Mesenchymal stem cell (in vitro differentiated cells and primary cell): ENCODE results near the gene SDK2.

Experiments used
- DNase-seq: peaks from one replicate; pipeline ENCODE4 v3.0.0-alpha.2; 2013
- H2AFZ ChIP-seq: one replicate; pipeline ENCODE4 v1.6.1; 2013; ENCODE audit warnings: low read depth, mild to moderate bottlenecking, control low read depth, inconsistent platforms, low read length, moderate library complexity
- H2AK5ac ChIP-seq: 2 replicates; pipeline ENCODE4 v1.6.1; 2013; ENCODE audit warnings: low read length, moderate library complexity, mild to moderate bottlenecking, inconsistent platforms; ENCODE audit not compliant: severe bottlenecking
- H2BK120ac ChIP-seq: one replicate; pipeline ENCODE4 v1.6.1; 2013; ENCODE audit warnings: low read depth, mild to moderate bottlenecking, inconsistent platforms, low read length, moderate library complexity
- H2BK12ac ChIP-seq, 2 experiments: one replicate each; pipeline ENCODE4 v1.6.1; 2013; ENCODE audit warnings: inconsistent platforms in 2 of 2, low read length in 2 of 2, mild to moderate bottlenecking in 2 of 2, moderate library complexity in 2 of 2, control low read depth in 1 of 2
- H2BK15ac ChIP-seq: one replicate; pipeline ENCODE4 v1.6.1; 2013; ENCODE audit warnings: mild to moderate bottlenecking, low read depth, inconsistent platforms; ENCODE audit not compliant: poor library complexity, severe bottlenecking
- H2BK5ac ChIP-seq: 2 replicates; pipeline ENCODE4 v1.6.1; 2013; ENCODE audit warnings: low read depth, mild to moderate bottlenecking, low read length, control low read depth, inconsistent platforms; ENCODE audit not compliant: poor library complexity, severe bottlenecking
- H3K14ac ChIP-seq, 2 experiments: one replicate each; pipeline ENCODE4 v1.6.1; 2013; ENCODE audit warnings: inconsistent platforms in 2 of 2, low read length in 2 of 2, control low read depth in 1 of 2, mild to moderate bottlenecking in 1 of 2, moderate library complexity in 1 of 2
- H3K18ac ChIP-seq, 2 experiments: one replicate each; pipeline ENCODE4 v1.6.1; 2013; ENCODE audit warnings: inconsistent platforms in 2 of 2, low read length in 2 of 2, control low read depth in 1 of 2, low read depth in 1 of 2, mild to moderate bottlenecking in 1 of 2
- H3K23ac ChIP-seq, 2 experiments: one replicate each; pipeline ENCODE4 v1.6.1; 2013; ENCODE audit warnings: inconsistent platforms in 2 of 2, low read length in 2 of 2, mild to moderate bottlenecking in 2 of 2, moderate library complexity in 2 of 2, control low read depth in 1 of 2
- H3K27ac ChIP-seq: 2 replicates; pipeline ENCODE4 v1.5.1; 2013; ENCODE audit warnings: mild to moderate bottlenecking, moderate library complexity, low read length, control low read depth, inconsistent platforms; ENCODE audit not compliant: poor library complexity, severe bottlenecking
- H3K27me3 ChIP-seq, 2 experiments: 2 replicates each; pipeline versions ENCODE4 v1.6.1 to v1.7.0; 2013; ENCODE audit warnings: low read length in 2 of 2, mild to moderate bottlenecking in 2 of 2, moderate library complexity in 2 of 2, control low read depth in 1 of 2, inconsistent platforms in 1 of 2; ENCODE audit not compliant: control insufficient read depth in 1 of 2, insufficient read depth in 1 of 2
- H3K36me3 ChIP-seq, 2 experiments: 2 replicates each; pipeline versions ENCODE4 v1.6.1 to v1.7.0; 2013; ENCODE audit warnings: low read length in 2 of 2, control low read depth in 1 of 2, inconsistent platforms in 1 of 2, low read depth in 1 of 2, mild to moderate bottlenecking in 1 of 2; ENCODE audit not compliant: insufficient read depth in 2 of 2, control insufficient read depth in 1 of 2
- H3K4ac ChIP-seq, 2 experiments: one replicate each; pipeline ENCODE4 v1.6.1; 2013; ENCODE audit warnings: inconsistent platforms in 2 of 2, low read length in 2 of 2, mild to moderate bottlenecking in 2 of 2, moderate library complexity in 2 of 2, control low read depth in 1 of 2, low read depth in 1 of 2
- H3K4me1 ChIP-seq: 2 replicates; pipeline ENCODE4 v1.6.1; 2013; ENCODE audit warnings: low read depth, low read length, control low read depth; ENCODE audit not compliant: control insufficient read depth, insufficient read depth
- H3K4me2 ChIP-seq: 2 replicates; pipeline ENCODE4 v1.6.1; 2013; ENCODE audit warnings: low read length, mild to moderate bottlenecking, inconsistent platforms; ENCODE audit not compliant: poor library complexity, severe bottlenecking
- H3K4me3 ChIP-seq, 2 experiments: 2 replicates each; pipeline versions ENCODE4 v1.5.1 to v1.7.0; 2013; ENCODE audit warnings: low read length in 2 of 2, mild to moderate bottlenecking in 2 of 2, control low read depth in 1 of 2, low read depth in 1 of 2; ENCODE audit not compliant: insufficient read depth in 1 of 2
- H3K79me1 ChIP-seq: replicated peaks from 2 replicates; pipeline ENCODE4 v1.6.1; 2013; ENCODE audit warnings: mild to moderate bottlenecking, control low read depth, low read length, inconsistent platforms; ENCODE audit not compliant: poor library complexity, severe bottlenecking
- H3K9ac ChIP-seq: 2 replicates; pipeline ENCODE4 v1.7.0; 2013; ENCODE audit warnings: mild to moderate bottlenecking, low read length, moderate library complexity
- H3K9me3 ChIP-seq: 2 replicates; pipeline ENCODE4 v1.7.0; 2013; ENCODE audit warnings: mild to moderate bottlenecking, low read length; ENCODE audit not compliant: control insufficient read depth
- H4K8ac ChIP-seq: one replicate; pipeline ENCODE4 v1.6.1; 2013; ENCODE audit warnings: inconsistent platforms, mild to moderate bottlenecking, low read length, moderate library complexity
- H4K91ac ChIP-seq: one replicate; pipeline ENCODE4 v1.6.1; 2013; ENCODE audit warnings: mild to moderate bottlenecking, low read length, inconsistent platforms
- WGBS: methylation state at CpG from one replicate; pipeline ENCODE4 v1.1.7; 2013; ENCODE audit warnings: mixed read lengths; 5-methylcytosine and 5-hydroxymethylcytosine counted together

The SDK2 gene

GRCh38 chr17:73623818-73624217, 20.4 kb downstream of the SDK2 start:
- Histone ChIP-seq H2BK12ac (no peak overlapping the region), H4K91ac (no peak overlapping the region), H3K18ac (no peak overlapping the region), H2BK5ac (no peak overlapping the region), H3K27me3 (peaks cover 0 to 19% of the 10 kb centered on the region in 2 experiments), H3K14ac (no peak overlapping the region), H3K27ac (no peak overlapping the region), H3K9ac (no peak overlapping the region), H3K23ac (no peak overlapping the region), H3K4me1 (no peaks in the 10 kb centered on the region), H3K79me1 (no peaks in the 10 kb centered on the region), H3K4me2 (no peak overlapping the region), H2AFZ (no peak overlapping the region), H3K4me3 (no peak overlapping the region), H2AK5ac (no peak overlapping the region), H3K4ac (no peak overlapping the region), H3K36me3 (no peaks in the 10 kb centered on the region), H2BK120ac (no peak overlapping the region), H2BK15ac (no peak overlapping the region), H3K9me3 (peaks cover 15% of the 10 kb centered on the region), H4K8ac (no peak overlapping the region)
- 20% methylated on average over 3 of the region's 3 CpGs for WGBS
- no peak for DNase-seq

GRCh38 chr17:73623247-73623646, 21.0 kb downstream of the SDK2 start:
- Histone ChIP-seq H3K4me3 (no peak overlapping the region), H2AK5ac (no peak overlapping the region), H3K27me3 (peaks cover 0 to 20% of the 10 kb centered on the region in 2 experiments), H2BK120ac (no peak overlapping the region), H2BK15ac (no peak overlapping the region), H2BK5ac (no peak overlapping the region), H3K79me1 (no peaks in the 10 kb centered on the region), H3K18ac (no peak overlapping the region), H2AFZ (no peak overlapping the region), H3K9me3 (peaks cover 18% of the 10 kb centered on the region), H3K4me2 (no peak overlapping the region), H3K9ac (no peak overlapping the region), H4K91ac (no peak overlapping the region), H3K23ac (no peak overlapping the region), H3K36me3 (no peaks in the 10 kb centered on the region), H3K14ac (no peak overlapping the region), H3K4ac (no peak overlapping the region), H2BK12ac (no peak overlapping the region), H4K8ac (no peak overlapping the region), H3K4me1 (no peaks in the 10 kb centered on the region), H3K27ac (no peak overlapping the region)
- no peak for DNase-seq
- WGBS = 72% methylated on average over 2 of the region's 2 CpGs

- Histone ChIP-seq H3K27ac (no peak overlapping the region), H3K4me3 (no peak overlapping the region), H2AFZ (no peak overlapping the region), H3K18ac (no peak overlapping the region), H4K91ac (no peak overlapping the region), H3K4me1 (no peaks in the 10 kb centered on the region), H2AK5ac (no peak overlapping the region), H3K9ac (no peak overlapping the region), H2BK12ac (no peak overlapping the region), H3K14ac (no peak overlapping the region), H3K36me3 (no peaks in the 10 kb centered on the region), H4K8ac (no peak overlapping the region), H3K79me1 (no peaks in the 10 kb centered on the region), H2BK120ac (no peak overlapping the region), H2BK5ac (no peak overlapping the region), H3K27me3 (peaks cover 0 to 28% of the 10 kb centered on the region in 2 experiments), H3K9me3 (peaks cover 18% of the 10 kb centered on the region), H2BK15ac (no peak overlapping the region), H3K4ac (no peak overlapping the region), H3K4me2 (no peak overlapping the region), H3K23ac (no peak overlapping the region)
- no peak for DNase-seq
- WGBS = 78% methylated on average over 3 of the region's 3 CpGs
Measured at GRCh38 chr17:73622381-73622780, 21.9 kb downstream of the SDK2 start.

- no peak overlapping the region for H3K4me2 ChIP-seq
- H3K18ac ChIP-seq = no peak overlapping the region
- no peak overlapping the region for H2AK5ac ChIP-seq
- H3K14ac ChIP-seq = no peak overlapping the region
- no peaks in the 10 kb centered on the region for H3K4me1 ChIP-seq
- no peaks in the 10 kb centered on the region for H3K79me1 ChIP-seq
- H2BK15ac ChIP-seq = no peak overlapping the region
- H2BK120ac ChIP-seq = no peak overlapping the region
- no peak overlapping the region for H3K9ac ChIP-seq
- H2AFZ ChIP-seq = no peak overlapping the region
- H3K4ac ChIP-seq = no peak overlapping the region
- H3K36me3 ChIP-seq = no peaks in the 10 kb centered on the region
- no peak overlapping the region for H3K4me3 ChIP-seq
- H4K8ac ChIP-seq = no peak overlapping the region
- no peak overlapping the region for H4K91ac ChIP-seq
- H2BK12ac ChIP-seq = no peak overlapping the region
- H2BK5ac ChIP-seq = no peak overlapping the region
- H3K27me3 ChIP-seq = peaks cover 0 to 31% of the 10 kb centered on the region in 2 experiments
- peaks cover 18% of the 10 kb centered on the region for H3K9me3 ChIP-seq
- 61% methylated on average over 2 of the region's 2 CpGs for WGBS
- no peak overlapping the region for H3K27ac ChIP-seq
- DNase-seq = no peak
- no peak overlapping the region for H3K23ac ChIP-seq
Measured at GRCh38 chr17:73621685-73622084, 22.6 kb downstream of the SDK2 start.
